ENCODE results near the gene DCANP1. TPM values are rescaled to one million over a fixed set of nuclear protein-coding genes. Genes with fewer than 3 reads are reported as not detected.

The DCANP1 gene, protein sequence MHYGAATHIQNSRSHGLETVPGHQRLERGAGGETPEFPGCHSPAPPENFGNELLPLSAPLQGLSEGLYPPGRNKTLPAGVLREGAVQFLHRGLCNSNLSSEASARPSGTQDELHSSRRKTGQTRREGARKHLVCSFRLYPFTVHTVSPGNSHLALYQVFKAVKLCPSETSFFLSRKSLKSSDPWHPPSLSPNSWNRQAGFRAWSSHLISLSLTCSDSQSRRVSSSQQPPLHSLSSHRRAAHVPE
- total RNA-seq, result not detected in 2 replicates

DNA sequence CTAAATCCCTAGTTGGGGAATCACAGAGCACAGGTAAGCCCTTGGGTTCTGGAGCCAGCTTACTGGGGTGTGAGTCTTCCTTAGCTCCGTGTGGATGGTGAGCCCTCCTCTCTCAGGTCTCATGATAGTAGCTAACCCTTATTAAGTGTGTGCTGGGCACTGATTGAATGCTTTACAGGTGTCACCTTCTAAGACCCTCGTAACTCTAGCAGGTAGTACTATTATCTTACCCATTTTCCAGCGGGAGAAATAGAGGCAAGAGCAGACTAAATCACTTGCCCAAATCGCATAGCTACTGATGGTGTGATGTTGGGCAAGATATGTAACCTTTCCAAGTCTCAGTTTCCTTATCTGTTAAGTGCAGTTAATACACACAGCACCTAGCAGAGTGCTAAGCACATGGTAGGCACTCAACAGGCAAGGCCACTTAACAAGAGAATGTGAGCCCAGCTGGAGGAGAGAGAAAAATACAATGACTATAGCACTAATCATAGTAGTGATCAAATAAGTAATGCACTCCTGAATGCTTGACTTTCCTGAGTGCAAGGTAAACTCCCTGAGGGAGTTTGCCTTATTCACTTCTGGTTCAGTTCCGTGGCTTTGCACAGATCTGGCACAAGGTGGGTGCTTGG, at the start of gene DCANP1:
Gene DCANP1 (minus strand): TSS at position 51 of the 632 bp plus-strand sequence. CDS start 240 bp downstream, outside the sequence.

DNA sequence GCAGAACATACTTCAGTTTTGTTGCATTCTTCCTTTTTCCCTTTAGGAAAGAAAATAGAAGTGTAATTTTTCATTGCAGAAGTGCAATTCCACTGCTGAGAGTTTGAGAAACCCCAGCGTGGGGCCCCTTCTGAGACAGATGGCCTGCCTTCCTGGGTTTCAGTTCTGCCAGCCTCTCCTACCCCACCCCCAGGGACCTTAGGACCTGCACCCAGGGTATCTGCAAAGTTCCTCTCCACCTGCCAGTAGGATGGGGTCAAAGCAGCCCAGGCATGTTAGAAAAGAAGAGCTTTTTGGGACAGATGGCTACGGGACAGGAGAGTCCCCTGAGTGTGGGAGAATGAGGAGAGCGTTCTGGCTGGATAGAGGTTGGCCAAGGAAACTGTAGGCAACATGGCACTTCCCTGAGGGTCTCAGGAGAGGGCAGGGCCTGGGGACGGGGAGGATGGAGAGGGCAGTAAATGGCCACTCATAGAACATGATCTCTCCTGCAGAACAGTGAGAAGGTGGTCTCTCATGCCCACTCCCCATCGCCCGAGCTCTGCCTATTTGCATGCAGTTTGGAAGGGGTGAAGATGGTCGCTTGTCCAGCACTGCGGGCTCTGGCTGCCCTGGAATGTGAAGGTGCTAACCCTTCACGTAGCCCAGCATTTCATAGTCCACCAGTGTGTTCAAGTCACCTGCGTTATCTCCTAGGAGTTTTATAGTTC, 5.3 kb upstream of the DCANP1 start, which contains the start of gene TIFAB:
Gene TIFAB (minus strand): TSS at position 31 of the 710 bp plus-strand sequence. CDS start 2,412 bp downstream, outside the sequence.

DNA sequence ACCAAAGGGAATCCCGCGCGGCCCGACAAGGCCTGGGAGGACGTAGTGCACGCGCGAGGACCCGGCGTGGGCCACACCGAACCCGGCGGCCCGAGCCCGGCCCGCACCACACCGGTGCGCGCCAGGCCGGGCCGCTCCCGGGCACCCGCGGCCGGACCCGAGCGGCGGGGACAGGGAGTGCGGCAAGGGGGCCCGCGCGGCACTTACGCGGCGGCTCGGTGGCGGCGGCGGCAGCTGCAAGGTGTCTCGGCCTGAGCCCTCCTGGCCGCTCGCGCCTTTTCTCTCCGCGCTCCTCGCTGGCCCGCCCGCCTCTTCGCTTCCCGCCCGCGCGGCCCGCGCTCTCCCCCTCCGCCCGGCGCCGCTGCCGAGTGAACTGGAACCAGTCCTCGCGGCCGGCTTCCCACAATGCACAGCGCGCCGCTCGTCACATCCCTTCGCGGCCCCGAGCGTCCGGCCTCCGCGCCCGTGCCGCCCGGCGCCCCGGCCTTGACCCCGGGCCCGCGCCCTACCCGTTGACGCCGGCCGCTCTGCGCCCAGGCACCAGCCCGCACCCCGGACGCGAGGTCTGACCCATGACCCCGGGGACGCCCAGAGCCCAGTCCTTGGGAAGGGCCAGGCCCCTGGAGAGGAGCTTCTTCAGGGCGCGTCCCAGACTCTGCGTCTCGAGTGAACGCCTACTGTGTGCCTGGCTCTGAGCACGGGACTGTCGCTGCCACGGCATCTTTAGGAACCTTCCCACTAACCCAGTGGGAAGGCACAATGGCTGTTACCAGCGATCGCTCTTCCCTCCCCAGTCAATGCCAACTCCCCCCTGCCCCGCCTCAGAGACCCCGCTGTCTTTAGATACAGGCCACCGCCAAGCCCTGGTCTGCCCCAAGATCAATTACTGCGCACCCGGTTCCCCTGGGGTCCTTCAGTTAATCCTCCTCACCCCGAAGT, 48.0 kb downstream of the DCANP1 start, which contains the start of gene MACROH2A1:
Gene MACROH2A1 (minus strand): TSS at position 377 of the 939 bp plus-strand sequence. CDS start 10,138 bp downstream, outside the sequence.

Other genes with a start within 250 kb of the DCANP1 start
- gene MACROH2A1, start 48.1 kb downstream of the DCANP1 start, total RNA-seq, result 169 and 283 TPM in 2 replicates
- not detected in 2 replicates for gene TIFAB, start 5.0 kb upstream of the DCANP1 start, total RNA-seq
- gene NEUROG1, start 88.6 kb upstream of the DCANP1 start, total RNA-seq, result not detected in 2 replicates
- gene CXCL14, start 131.6 kb upstream of the DCANP1 start, total RNA-seq, result not detected in 2 replicates